Measurements from ENCODE around the gene SERINC5. TPM values are rescaled to one million over a fixed set of nuclear protein-coding genes. Genes with fewer than 3 reads are reported as not detected.

The SERINC5 gene
- total and polyA plus RNA-seq, 2 of the 4 experiments (the other 2 are of a cell fraction), result 5.0 to 8.1 TPM

DNA sequence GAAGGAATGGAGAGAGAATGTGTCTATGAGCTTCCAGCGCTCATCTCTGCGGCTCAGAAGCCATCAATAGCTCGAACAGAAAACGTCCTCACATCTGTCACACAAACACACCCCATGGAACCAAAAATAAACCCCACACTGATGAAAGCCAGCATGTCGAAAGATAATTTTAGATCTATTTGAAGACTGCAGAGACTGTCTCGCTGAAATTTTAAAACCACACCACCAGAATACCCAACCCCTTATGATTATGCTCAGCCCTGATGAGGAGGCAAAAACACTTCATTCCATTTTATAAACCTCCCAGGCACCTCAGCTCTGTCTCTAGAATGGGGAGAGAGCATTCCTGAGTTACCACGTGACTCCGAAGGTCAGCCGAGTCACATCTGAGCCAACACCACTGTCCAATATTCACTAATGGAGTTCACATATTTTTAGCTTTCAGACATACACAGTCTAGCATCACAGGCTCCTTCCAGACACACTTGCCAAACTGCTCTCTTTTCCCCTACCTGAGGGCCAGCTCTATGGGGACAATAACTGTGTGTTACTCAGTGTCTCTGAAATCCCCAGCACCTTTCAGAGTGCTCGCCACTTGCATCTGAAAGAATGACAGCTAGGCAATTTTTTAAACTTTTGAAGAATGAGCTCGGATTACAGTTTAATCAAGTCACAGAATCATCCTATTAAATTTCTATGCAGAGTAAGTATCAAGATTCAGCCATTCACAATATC, 63.2 kb downstream of the SERINC5 start:
- WGBS, 2 experiments (ENCODE audit: extremely low coverage in 2 of 2, insufficient read length in 1 of 2), result 60% methylated on average over 1 of the region's 11 CpGs; no CpG with 5 or more reads in 1 of the 2 experiments
- peak overlapping the region; percentile 44; the same call in 1 of the 2 replicates for H3K14ac ChIP-seq (replicated peaks; ENCODE audit: low read depth, low read length)
- H3K4me2 ChIP-seq (ENCODE audit: low read depth, low read length), result peak overlapping the region; percentile 25; the same call in 1 of the 2 replicates
- ChIA-PET CTCF (interaction anchor here (1.1 to 1.3 kb wide), 2 partner anchors 17 to 67 kb away, joined by 3 to 4 read pairs; no protein-coding TSS in a partner anchor), POLR2A (ENCODE audit: unreplicated experiment) (no interaction called here)
- TF ChIP-seq CEBPB (IDR thresholded peaks at IDR 0.05; ENCODE audit: low read depth, low read length), result no peak
- no peak for TF ChIP-seq MXI1 (IDR thresholded peaks at IDR 0.05; ENCODE audit: borderline replicate concordance, low read depth, low read length)
- TF ChIP-seq NFE2L2 (IDR thresholded peaks at IDR 0.05; ENCODE audit: low read depth, low read length), result no peak
- TF ChIP-seq POLR2A (IDR thresholded peaks at IDR 0.05; ENCODE audit: low read depth, low read length), result no peak
- no peak for TF ChIP-seq MAZ (IDR thresholded peaks at IDR 0.05; ENCODE audit: borderline replicate concordance, low read depth, low read length)
- TF ChIP-seq FOS (IDR thresholded peaks at IDR 0.05; ENCODE audit: low read depth, low read length), result no peak
- TF ChIP-seq, protein P1, sequence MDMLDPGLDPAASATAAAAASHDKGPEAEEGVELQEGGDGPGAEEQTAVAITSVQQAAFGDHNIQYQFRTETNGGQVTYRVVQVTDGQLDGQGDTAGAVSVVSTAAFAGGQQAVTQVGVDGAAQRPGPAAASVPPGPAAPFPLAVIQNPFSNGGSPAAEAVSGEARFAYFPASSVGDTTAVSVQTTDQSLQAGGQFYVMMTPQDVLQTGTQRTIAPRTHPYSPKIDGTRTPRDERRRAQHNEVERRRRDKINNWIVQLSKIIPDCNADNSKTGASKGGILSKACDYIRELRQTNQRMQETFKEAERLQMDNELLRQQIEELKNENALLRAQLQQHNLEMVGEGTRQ (IDR thresholded peaks at IDR 0.05; ENCODE audit: low read depth, low read length), result peak; percentile 82
- TF ChIP-seq, protein P2, sequence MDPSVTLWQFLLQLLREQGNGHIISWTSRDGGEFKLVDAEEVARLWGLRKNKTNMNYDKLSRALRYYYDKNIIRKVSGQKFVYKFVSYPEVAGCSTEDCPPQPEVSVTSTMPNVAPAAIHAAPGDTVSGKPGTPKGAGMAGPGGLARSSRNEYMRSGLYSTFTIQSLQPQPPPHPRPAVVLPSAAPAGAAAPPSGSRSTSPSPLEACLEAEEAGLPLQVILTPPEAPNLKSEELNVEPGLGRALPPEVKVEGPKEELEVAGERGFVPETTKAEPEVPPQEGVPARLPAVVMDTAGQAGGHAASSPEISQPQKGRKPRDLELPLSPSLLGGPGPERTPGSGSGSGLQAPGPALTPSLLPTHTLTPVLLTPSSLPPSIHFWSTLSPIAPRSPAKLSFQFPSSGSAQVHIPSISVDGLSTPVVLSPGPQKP (IDR thresholded peaks at IDR 0.05; ENCODE audit: borderline replicate concordance, low read depth, low read length), result no peak
- no peak for TF ChIP-seq MAFK (IDR thresholded peaks at IDR 0.05; ENCODE audit: low read depth, low read length)
- no peak overlapping the region for H3K27ac ChIP-seq (ENCODE audit: insufficient read depth, low read length)
- peaks cover 21% of the 10 kb centered on the region for H3K9me1 ChIP-seq (ENCODE audit: insufficient read depth, low read length)
- H3K79me1 ChIP-seq (ENCODE audit: low read depth in 1 of 2, low read length in 2 of 2), result peaks cover 5 to 25% of the 10 kb centered on the region in 2 experiments; a peak in 2 of 4 replicates
- peak overlapping the region; percentile 64 for H2AFZ ChIP-seq (replicated peaks; ENCODE audit: low read length, poor library complexity)
- ATAC-seq (ENCODE audit: low read depth), result peak; percentile 91
- H3K9me3 ChIP-seq (ENCODE audit: control insufficient read depth, insufficient read depth, low read length), result no peaks in the 10 kb centered on the region
- H3K27me3 ChIP-seq (ENCODE audit: control insufficient read depth, insufficient read depth, low read length), result no peaks in the 10 kb centered on the region
- H3K18ac ChIP-seq (ENCODE audit: low read depth, low read length), result no peak overlapping the region
- H3K9ac ChIP-seq (ENCODE audit: low read depth, low read length), result no peak overlapping the region
- H2BK5ac ChIP-seq (ENCODE audit: low read depth, low read length, poor library complexity, severe bottlenecking), result no peak overlapping the region
- DNase-seq, result peak; percentile 51
- H4K8ac ChIP-seq (ENCODE audit: low read depth in 2 of 2, low read length in 2 of 2), result peak overlapping the region in 1 of 2 experiments; percentile 26; a peak in 1 of 4 replicates
- H3K23ac ChIP-seq (ENCODE audit: low read depth, low read length), result no peak overlapping the region
- H4K91ac ChIP-seq (ENCODE audit: insufficient read depth, low read depth, low read length), result no peak overlapping the region
- H3K56ac ChIP-seq (ENCODE audit: extremely low read depth, insufficient read depth, low read length), result no peak overlapping the region
- dilution Hi-C loops (cut with HindIII; ENCODE audit: low sequenced_read_pairs, unreplicated experiment) (no loop called here), intact Hi-C loops (cut with micrococcal nuclease) (no loop called here), in situ Hi-C loops (cut with MboI; ENCODE audit: low sequenced_read_pairs) (no loop called here)
- no peak overlapping the region for H3K4ac ChIP-seq (ENCODE audit: low read depth, low read length)
- no peak overlapping the region for H4K5ac ChIP-seq (ENCODE audit: low read depth, low read length)
- no peak overlapping the region for H2BK15ac ChIP-seq (ENCODE audit: low read depth, low read length)
- no TSS peak for BruUV-seq (replicated peaks)
- H2AK9ac ChIP-seq (replicated peaks; ENCODE audit: low read depth, low read length, poor library complexity), result peak overlapping the region; percentile 33
- H2BK120ac ChIP-seq (ENCODE audit: low read depth, low read length), result no peak overlapping the region
- no peak overlapping the region for H2AK5ac ChIP-seq (ENCODE audit: low read depth, low read length)
- peaks cover 6% of the 10 kb centered on the region for H3K4me1 ChIP-seq (ENCODE audit: control insufficient read depth, insufficient read depth, low read length)
- no peak overlapping the region for H2BK20ac ChIP-seq (ENCODE audit: low read depth, low read length)
- no peaks in the 10 kb centered on the region for H3K36me3 ChIP-seq (ENCODE audit: control insufficient read depth, insufficient read depth, low read length)
- no peak overlapping the region for H3K4me3 ChIP-seq (ENCODE audit: insufficient read depth, low read depth, low read length)
- H4K20me1 ChIP-seq (ENCODE audit: insufficient read depth, low read length), result no peaks in the 10 kb centered on the region
